ENCODE results near the gene DCHS1. TPM values are rescaled to one million over a fixed set of nuclear protein-coding genes. Genes with fewer than 3 reads are reported as not detected.

Gene DCHS1
- total and polyA plus RNA-seq, 2 of the 13 experiments (the other 11 are each of a cell fraction or from before 2014, with no cell fraction given): under 0.01 to 0.03 TPM

DNA sequence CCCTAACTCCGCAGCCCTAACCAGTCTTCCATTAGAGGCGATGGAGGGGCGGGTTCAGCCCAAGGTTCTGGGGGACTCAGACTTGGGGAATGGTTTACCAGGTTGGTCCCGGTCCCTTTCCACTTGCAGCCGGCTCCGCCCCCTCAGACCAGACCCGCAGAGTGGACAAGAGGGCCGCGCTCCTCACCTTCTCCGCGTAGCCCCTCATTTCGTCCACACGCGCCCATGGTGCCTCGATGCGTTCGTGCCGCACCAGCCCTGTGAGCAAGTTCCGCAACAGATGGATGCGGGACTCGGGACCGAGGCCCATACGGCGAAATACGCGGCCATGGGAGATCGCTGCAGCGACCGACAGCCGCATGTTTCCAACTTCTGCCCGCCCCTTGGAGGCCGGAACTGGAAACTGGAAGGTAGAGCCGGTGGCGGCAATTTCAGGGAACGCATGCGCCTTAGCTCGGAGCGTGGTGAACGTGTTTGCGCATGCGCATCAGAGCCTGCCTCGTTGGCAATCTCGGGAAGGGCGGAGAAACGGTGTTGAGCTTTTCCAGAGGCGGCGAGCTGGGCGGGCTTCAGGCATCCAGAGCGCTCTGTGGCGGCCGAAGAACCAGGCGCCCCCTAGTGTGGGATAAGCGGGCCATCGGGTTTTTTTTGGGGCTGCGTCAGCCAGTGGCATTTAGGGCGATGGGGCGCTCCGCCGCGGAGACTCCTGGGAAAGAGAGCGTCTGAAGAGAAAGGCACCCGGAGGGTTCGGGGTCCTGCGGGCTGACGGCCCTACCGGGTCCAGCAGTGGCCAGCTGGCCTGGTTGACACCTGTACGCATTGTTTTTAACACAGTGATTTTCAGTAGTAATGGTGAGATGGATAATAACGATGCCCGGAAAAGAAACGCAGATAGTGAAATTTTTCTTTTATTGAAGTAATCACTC lies 27.6 kb upstream of the DCHS1 start, which contains the start of gene MRPL17 (continued):
- TF ChIP-seq ARID4A (CRISPR knock-in tag; IDR thresholded peaks at IDR 0.05; ENCODE audit: borderline replicate concordance) (peak; percentile 96), ZNF713 (CRISPR knock-in tag; IDR thresholded peaks at IDR 0.05) (peak; percentile 86; the same call in 1 of the 2 replicates), MEIS2 (CRISPR knock-in tag; IDR thresholded peaks at IDR 0.05) (peak; percentile 86), BCLAF1 (IDR thresholded peaks at IDR 0.05) (no peak), POGK (CRISPR knock-in tag; conservative IDR thresholded peaks at IDR 0.05) (peak; percentile 87; the same call in 1 of the 2 replicates), ZNF318 (CRISPR knock-in tag; IDR thresholded peaks at IDR 0.05) (no peak; the same call in 1 of the 2 replicates)
- TF ChIP-seq, protein P1, sequence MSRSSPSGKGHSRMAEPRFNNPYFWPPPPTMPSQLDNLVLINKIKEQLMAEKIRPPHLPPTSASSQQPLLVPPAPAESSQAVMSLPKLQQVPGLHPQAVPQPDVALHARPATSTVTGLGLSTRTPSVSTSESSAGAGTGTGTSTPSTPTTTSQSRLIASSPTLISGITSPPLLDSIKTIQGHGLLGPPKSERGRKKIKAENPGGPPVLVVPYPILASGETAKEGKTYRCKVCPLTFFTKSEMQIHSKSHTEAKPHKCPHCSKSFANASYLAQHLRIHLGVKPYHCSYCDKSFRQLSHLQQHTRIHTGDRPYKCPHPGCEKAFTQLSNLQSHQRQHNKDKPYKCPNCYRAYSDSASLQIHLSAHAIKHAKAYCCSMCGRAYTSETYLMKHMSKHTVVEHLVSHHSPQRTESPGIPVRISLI (CRISPR knock-in tag; IDR thresholded peaks at IDR 0.05; ENCODE audit: borderline replicate concordance): peak; percentile 92; the same call in 1 of the 2 replicates
